HG03442 (cell line): ENCODE measurements around the gene PRUNE1.
A peak's percentile ranks its signal among the peaks of the same experiment; 100 is the strongest.

Experiments
- ATAC-seq: cut with Tn5 transposase; IDR thresholded peaks from one replicate; pipeline ENCODE4 v1.9.1; 2021; ENCODE audit warnings: mild to moderate bottlenecking, moderate library complexity; ENCODE audit not compliant: unreplicated experiment

PRUNE1 gene, protein sequence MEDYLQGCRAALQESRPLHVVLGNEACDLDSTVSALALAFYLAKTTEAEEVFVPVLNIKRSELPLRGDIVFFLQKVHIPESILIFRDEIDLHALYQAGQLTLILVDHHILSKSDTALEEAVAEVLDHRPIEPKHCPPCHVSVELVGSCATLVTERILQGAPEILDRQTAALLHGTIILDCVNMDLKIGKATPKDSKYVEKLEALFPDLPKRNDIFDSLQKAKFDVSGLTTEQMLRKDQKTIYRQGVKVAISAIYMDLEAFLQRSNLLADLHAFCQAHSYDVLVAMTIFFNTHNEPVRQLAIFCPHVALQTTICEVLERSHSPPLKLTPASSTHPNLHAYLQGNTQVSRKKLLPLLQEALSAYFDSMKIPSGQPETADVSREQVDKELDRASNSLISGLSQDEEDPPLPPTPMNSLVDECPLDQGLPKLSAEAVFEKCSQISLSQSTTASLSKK

DNA sequence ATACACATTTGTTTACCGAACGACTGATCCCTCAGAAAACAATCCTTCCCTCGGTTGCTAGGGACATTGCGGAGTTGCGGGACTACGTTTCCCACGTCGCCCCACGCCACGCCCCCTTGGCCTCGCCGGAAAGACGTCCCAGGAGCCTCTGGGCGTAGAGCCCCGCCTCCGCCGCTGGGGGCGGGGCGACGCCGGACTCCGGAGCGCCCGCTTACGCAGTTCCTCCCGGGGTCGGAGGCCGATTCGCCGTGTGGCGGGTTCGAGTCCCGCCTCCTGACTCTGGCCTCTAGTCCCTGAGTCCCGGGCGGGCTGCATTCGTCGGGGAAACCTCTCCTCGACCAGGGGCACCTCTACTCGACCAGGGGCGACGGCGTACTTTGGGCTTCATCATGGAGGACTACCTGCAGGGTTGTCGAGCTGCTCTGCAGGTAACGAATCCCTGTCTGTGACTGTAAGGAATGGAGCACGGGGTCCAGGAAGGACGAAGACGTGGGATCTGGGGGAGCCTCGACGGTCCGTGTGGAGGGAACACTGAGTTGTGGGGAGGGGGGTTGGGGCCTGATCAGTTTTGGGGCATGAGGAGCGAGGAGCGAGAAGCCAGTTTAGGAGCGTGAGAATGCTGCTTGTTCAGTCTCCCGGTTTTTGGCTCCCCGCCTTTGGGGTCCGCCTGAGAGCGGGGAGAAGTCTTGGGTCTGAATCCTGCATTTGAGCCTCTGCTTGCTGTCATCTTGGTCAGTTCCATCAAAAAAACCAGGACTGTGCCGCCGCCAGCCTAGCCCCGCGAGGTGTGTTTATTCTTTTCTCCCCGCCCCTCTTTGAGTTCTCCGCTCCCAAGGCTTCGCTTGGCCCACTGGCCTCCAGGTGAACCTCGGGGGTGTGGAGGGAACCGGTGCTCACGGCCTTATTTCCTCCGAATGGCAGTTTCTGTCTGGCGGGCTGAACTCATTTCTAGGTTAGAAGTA lies at the start of gene PRUNE1:
Gene PRUNE1, plus strand, starts transcription at position 206 of the 962 bp plus-strand sequence. Its CDS starts 184 bp downstream, at position 390.
- peak; percentile 73 for ATAC-seq

DNA sequence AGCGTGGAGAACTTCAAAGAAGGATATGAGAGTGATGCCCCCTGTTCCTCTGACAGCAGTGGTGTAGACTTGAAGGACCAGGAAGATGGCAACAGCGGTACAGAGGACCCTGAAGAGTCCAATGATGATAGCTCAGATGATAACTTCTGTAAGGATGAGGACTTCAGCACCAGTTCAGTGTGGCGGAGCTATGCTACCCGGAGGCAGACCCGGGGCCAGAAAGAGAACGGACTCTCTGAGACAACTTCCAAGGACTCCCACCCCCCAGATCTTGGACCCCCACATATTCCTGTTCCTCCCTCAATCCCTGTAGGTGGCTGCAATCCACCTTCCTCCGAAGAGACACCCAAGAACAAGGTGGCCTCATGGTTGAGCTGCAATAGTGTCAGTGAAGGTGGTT lies 47.6 kb upstream of the PRUNE1 start:
- ATAC-seq: no peak

DNA sequence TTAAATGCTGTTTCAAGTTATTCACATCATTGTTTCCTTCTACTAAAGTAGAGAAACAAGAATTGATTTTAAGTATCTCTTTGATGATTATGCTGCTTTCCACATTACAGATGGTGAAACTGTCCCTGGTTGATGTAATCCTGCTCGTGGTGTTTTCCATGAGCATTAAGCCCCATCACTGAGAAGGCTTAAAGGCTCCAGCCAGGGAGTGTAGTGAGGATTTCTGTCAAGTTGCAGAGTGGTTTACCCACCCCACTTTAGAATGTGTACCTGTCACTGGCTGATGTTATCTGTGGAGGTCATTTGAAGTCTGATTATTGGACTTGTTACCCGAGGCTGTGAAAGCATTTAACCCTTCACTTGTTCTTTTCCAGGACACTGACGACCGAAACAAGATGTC lies 46.5 kb upstream of the PRUNE1 start:
- ATAC-seq: no peak

DNA sequence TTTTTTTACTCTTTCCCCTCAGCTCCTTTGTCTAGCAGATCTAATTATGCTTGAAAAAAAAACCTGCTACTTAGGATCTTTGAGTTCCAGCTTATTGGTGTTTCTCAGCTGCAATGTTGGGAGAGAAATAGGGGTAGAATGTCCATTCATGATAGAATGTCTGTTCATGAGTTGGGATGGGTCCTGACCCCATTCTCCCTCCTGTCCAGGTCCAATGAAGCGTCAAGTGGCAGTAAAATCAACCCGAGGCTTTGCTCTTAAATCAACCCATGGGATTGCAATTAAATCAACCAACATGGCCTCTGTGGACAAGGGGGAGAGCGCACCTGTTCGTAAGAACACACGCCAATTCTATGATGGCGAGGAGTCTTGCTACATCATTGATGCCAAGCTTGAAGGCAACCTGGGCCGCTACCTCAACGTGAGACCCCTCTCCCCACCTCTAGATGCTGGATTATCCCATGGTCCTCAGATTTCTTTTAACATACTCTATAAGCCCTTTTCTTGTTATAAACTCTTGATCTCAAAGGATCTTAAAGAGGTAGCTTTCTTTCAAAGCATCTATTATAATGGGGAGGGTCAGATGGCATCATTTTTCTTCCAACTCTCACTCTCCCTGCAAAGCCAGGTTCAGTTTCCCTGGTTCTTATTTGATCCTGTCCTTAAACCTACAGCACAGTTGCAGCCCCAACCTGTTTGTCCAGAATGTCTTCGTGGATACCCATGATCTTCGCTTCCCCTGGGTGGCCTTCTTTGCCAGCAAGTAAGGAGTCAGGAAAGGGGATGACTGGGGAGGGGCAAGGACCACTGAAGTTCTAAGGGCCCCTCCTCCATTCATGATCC lies 44.7 kb upstream of the PRUNE1 start:
- no peak for ATAC-seq

DNA sequence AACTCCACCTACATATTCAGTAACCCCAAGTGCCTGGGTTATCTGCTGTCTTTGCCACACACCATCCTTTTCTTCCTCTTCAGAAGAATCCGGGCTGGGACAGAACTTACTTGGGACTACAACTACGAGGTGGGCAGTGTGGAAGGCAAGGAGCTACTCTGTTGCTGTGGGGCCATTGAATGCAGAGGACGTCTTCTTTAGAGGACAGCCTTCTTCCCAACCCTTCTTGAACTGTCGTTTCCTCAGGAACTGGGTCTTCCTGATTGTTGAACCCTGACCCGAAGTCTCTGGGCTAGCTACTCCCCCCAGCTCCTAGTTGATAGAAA lies 44.1 kb upstream of the PRUNE1 start:
- no peak for ATAC-seq

DNA sequence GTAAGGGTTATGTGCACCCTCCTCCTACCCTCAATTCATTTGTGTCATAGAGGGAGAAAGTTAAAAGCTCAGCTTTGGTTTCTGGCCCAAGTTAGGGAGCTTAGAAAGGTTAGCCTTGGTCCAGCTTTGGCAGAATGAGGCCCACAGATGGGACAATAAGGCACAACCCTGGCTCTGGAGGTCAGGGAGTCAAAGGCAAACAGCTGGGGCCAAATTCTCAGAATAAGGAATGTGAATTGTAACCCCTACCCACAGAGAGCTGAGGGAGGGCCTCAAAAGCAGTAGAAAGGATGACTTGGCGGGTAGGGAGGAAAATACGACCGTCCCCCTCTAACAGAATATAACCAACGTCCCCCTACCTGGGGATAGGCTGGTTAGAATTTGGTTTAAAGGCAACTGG lies 42.6 kb upstream of the PRUNE1 start:
- ATAC-seq: no peak

DNA sequence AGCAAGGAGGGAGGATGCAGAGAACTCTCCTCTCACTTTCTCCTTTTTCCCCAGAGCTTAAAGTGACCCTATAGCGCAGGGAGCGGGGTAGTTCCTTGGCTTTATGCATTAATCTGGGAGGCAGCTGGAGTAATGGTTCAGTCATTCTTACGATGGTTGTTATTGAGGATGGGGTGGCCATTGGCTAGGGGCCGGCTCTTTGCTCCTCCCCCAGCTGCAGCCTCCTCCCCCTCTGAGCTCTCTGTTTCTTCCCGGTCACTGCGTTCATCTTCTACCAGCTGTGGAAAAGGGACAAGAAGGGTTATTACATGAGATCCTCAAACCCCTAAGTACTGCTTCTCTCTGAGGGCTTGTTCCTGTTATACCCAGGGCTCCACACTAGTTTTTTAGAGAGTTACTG lies 42.2 kb upstream of the PRUNE1 start:
- ATAC-seq: no peak

DNA sequence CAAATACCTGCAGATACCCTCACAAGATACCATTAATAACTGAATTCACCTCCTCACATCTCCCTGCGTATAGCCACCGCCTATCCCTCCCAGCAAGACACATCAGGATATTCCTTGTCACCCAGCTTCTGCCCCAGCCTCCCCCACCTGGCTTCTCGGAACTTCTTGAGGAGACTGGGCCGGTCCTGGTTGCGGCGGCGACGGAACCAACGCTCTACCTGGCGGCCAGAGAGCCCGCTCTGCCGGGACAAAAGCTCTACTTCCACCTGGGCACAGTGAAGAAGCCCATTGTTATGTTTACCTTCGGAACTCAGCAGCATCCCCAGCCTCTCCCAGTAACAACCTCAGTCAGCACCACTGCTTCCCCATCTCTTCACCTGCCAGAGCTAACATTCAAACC lies 40.3 kb upstream of the PRUNE1 start:
- ATAC-seq: no peak

DNA sequence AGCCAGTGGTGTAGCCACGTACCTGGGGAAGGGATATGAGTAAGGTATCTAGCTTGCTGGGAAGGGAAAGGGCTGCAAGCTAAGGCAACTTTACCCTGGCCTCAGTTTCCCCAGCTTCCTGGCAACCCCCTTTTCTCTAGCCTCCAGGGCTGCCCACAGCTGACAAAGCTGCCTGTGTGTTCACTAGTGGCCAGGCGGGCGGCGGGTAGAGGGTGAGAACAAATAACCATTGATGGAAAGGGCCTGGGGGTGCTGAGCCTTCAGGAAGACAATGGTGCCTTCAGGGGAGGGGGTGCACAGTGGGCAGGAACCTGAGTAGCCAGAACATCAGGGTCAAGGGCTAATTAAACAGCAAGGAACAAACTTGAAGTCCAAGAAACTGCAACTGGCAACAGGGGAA lies 39.8 kb upstream of the PRUNE1 start:
- ATAC-seq: no peak

DNA sequence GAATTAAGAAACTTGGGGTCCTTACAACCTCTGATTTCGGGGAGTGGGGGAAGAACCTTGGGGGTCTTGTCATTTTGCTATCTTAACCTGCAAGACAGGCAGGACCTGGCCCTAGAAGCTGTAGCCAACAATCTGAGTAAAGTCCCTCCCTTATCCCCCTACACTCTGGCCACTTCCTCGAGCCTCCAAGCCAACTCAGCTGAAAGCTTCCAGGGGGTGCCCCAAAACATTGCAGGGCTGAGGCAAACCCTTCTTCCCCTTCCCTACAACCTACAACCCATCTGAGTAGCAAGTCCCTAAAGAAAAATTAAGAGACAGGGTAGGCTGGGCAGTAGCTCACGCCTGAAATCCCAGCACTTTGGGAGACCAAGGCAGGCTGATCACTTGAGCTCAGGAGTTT lies 38.6 kb upstream of the PRUNE1 start:
- ATAC-seq: no peak

DNA sequence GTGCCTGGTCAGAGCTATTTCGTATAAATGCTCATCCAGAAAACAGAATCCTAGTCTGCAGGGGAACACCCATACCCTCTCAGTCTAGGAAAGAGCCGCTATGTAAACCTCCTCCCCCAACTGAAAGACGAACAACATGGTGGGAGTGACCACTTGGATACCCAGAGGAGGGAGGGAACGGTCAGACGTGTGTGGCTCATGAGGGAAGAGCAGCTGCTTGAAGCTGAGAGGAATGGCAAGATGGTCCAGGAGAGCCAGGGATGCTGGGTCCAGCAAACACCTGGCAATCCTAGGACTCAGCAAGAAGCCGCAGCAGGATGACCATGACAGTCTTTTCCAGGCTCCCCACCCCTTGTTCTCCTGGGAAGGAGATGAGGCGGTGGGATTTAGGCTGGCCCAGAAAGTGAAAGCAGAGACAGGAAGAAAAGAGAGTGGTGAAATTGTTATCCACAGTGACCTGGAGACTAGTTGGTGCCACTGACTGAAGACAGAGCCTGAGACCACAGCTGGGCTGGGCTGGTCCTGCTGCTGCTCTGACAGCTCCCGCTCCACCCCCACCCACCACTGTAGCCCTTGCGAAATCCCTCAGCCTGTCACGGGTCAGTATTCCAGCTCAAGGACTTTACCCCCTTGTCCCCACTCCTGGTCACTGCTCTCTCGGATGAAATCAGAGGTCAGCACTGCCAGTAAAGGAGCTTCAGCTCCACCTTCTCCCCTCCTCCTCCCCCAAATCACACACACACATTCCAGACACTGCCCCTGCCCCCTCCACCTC lies 37.3 kb upstream of the PRUNE1 start:
- no peak for ATAC-seq

DNA sequence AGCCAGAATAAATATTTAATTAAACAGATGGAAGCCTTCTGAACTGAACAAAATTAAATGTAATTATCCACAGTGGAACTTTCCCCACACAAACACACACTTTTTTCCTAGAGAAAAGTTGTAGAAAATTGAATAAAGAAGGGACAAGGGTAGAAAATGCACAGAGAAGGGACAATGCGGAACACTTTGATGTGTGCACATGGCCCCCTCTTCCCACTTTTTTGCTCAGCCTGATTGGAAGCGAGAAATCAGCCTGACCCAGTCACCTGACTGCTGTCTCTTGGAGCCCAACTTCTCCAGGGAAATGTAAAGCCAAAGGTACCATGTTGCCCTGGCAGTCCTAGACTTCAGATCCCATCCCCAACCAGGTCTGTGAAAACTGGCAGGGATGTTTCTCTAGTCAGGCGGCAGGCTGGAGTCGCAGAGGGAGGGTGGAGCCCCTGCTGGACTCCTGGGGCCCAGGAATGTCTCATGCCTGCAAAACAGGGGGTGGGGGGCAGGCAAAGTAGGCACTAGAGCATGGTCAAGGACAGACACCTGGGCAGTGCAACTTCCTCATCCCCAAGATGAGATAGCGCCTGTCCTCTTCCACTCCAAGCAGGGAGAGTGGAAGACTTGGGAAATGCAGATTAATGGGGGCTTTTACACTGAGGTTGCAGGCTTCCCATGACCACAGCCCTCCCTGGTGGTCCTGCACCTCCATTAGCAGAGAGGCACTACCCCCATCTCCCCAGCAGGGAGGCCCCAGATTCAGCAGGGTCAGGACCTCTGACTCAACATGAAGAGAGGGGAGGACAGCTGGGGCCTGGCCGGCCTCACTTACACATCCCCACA lies 36.4 kb upstream of the PRUNE1 start:
- ATAC-seq: no peak

DNA sequence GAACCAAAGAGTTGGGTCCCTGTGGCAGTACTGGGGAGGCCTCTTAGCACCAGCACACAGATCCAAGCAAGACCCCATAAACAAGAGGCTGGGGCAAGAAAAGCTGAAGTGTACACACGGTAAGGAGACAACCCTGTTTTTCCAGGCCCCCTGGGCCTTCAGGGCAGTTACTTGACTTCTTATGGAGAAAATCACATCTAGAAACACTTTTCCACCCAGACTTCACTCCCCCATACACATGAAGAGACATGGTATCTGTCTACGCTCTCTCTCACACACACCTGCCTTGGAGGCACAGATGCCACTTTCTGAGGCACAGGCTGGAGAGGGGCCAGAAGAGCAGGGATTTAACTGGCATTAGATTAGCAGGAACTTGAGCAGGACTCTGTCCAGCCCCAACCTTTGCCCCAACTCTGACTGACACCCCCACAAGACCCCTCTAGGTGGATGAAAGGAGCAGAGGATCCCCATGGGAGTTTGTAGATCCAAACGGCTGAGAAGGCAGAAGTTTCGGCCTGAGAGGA lies 35.8 kb upstream of the PRUNE1 start:
- ATAC-seq: no peak

DNA sequence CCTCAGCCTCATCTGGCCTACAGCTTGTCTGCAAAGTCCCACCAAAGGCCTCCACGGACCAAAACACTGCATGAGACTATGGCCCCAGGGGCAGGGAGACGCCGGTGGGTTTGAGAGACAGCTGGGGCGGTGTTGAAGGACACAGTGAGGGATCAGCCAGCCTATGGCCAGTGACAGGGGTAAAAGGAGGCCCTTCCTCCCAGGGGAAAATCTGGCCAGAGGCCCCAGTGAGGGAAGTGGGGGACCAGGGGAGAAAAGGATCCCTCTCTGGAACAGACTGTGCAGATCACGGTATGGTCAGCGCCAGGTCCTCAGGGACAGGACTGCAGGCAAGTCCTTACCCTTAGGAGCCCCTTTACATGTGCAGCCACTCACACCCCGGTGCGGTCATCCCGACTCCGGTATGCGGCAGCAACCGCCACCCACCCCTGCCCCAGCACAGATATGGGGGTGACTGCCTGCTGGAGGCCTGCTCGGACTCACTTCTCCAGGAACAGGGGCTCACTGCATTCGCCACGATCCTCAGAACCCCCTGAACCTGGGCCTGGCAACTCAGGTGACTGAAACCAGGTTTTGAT lies 34.9 kb upstream of the PRUNE1 start:
- ATAC-seq: no peak

DNA sequence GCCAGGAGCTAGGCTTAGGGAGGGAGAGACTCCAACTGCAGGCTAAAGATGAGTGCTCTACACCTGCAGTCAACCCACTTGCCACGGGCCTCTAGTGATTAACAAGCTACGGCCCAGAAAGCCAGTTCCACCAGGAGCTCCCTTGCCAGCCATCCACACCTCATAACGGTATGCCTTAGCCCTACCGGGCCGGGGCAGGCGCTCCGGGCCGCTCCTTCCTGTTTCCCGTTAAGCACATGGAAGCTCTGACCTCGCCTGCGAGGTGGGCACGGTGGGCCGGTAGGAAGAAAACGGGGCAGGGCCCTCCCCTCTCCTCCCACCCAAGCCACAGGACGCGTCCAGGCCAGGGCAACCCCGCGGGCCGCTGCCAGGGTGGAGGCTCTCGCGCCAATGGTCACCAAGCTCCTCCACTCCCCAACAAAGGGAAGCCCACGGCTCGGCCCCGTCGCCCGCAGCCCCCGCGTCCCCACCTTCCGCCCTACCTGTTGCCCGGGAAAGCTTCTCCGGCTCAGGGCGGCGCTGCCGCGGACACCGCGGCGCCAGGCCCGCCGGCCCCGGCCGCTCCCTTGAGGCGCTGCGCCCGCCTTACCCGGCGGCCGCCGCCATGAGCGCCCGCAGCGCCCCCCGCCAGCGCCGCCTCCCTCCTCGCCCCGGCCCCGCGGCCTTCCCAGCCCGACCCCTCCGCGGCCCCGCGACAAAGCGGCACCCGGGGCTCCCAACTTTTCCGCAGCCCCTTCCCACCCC lies 34.2 kb upstream of the PRUNE1 start:
- ATAC-seq: peak; percentile 43

DNA sequence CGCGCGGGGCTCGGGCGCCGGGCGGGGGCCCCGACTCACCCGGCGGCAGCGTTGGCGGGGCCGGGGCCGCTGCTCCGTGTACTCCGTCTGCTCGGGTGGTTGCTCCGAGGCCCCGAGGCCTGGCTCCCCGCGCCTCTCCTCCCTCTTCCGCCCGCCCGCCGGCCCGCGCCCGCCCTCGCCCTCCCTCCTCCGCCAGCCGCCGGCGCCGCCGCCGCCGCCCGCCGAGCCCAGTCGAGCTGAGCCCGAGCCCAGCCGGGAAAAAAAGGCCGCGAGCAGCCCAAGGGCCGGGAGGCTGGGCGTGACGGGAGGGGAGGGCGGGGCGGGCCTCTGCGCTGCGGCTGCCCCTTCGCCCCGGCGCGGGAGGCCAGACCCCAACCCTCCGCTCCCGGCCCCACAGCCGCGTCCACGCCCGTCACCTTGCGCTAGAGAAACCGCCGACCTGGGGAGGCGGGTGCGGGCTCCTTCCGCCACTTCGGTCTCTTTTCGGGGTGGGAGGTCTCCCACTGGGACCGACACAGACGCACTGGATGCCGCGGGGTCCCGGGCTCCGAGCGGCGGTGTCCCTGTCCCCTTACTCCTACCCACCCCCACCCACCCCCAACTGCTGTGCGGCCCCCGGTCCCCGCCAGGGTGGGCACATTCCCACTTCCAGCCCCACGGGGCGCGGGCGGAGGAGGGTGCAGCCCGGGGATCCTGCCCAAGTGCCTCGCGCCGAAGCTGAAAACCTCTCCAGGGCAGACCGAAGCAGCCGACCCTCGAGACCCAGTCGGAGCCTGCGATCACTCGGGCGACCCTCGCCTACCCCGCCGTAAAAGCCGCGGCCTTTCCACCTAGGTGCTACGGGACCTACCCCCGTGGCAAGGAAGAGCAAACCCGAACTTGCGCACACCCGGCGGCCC lies 33.4 kb upstream of the PRUNE1 start, which contains the start of gene CERS2:
Gene CERS2, minus strand, starts transcription at position 256 of the 899 bp plus-strand sequence. CDS start 5,745 bp downstream, outside the sequence.
- ATAC-seq: peak; percentile 55

DNA sequence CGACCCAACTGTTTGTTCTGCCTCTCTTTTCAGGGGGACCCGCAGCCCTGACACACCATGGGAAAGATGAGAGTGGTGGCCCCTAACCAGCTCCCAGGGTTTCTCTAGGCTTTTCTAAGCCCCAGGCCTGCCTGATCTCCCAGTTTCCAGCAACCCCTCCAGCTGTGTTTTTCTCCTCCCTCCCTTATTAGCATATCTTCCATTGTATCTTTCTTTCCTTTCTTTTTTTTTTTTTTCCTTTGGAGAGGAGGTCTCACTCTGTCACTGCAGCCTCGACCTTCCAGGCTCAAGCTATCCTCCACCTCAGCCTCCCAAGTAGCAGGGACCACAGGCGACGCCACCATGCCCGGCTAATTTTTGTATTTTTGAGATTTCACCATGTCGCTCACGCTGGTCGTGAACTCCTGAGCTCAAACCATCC lies 31.8 kb upstream of the PRUNE1 start:
- no peak for ATAC-seq
